ENCODE data around the gene GRK4.

GRCh38 chr4:2962614-2963174, 677 bp upstream of the GRK4 start:
- no peak for TF ChIP-seq POLR2A (IDR thresholded peaks at IDR 0.05)
- TF ChIP-seq, protein P1, sequence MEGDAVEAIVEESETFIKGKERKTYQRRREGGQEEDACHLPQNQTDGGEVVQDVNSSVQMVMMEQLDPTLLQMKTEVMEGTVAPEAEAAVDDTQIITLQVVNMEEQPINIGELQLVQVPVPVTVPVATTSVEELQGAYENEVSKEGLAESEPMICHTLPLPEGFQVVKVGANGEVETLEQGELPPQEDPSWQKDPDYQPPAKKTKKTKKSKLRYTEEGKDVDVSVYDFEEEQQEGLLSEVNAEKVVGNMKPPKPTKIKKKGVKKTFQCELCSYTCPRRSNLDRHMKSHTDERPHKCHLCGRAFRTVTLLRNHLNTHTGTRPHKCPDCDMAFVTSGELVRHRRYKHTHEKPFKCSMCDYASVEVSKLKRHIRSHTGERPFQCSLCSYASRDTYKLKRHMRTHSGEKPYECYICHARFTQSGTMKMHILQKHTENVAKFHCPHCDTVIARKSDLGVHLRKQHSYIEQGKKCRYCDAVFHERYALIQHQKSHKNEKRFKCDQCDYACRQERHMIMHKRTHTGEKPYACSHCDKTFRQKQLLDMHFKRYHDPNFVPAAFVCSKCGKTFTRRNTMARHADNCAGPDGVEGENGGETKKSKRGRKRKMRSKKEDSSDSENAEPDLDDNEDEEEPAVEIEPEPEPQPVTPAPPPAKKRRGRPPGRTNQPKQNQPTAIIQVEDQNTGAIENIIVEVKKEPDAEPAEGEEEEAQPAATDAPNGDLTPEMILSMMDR (IDR thresholded peaks at IDR 0.05): no peak
